Caco-2 (cell line): ENCODE results near the gene ASAP2. TPM values are rescaled to one million over a fixed set of nuclear protein-coding genes. Genes with fewer than 3 reads are reported as not detected.

Source experiments
- BruUV-seq: library from RNA; stranded (reverse); fragments of 400-500 nt; replicated peaks from 2 replicates; lab custom pipeline; 2021; lab: Mats Ljungman, UMichigan
- CTCF ChIA-PET: fragments of 300-600 bp; sonication (Branson Sonifier 250); formaldehyde crosslinking; loops from one replicate; lab custom pipeline; 2022; ENCODE audit warnings: antibody characterized with exemption; lab: Charles Lee
- POLR2A ChIA-PET: fragments of 300-600 bp; sonication (Branson Sonifier 250); formaldehyde crosslinking; loops from one replicate; lab custom pipeline; 2022; ENCODE audit warnings: antibody characterized with exemption; lab: Charles Lee
- DNase-seq, 2 experiments: peaks; one replicate each; pipeline versions ENCODE4 v3.0.0 to v3.0.0-alpha.2; 2020 to 2022
- H3K27me3 ChIP-seq: replicated peaks from 2 replicates; pipeline ENCODE4 v1.6.0; 2011; ENCODE audit warnings: low read length; ENCODE audit not compliant: control insufficient read depth, insufficient read depth
- H3K36me3 ChIP-seq: 2 replicates; pipeline ENCODE4 v1.5.1; 2011; ENCODE audit warnings: low read length; ENCODE audit not compliant: control insufficient read depth, insufficient read depth
- H3K4me1 ChIP-seq: fragments of 250-450 bp; sonication (Bioruptor Pico); 2 replicates; pipeline ENCODE4 v1.5.1; 2020; ENCODE audit warnings: mild to moderate bottlenecking
- H3K4me3 ChIP-seq: 2 replicates; pipeline ENCODE4 v1.5.1; 2011; ENCODE audit warnings: low read depth, mild to moderate bottlenecking, control low read depth, low read length
- H3K9me3 ChIP-seq: fragments of 250-450 bp; sonication (Bioruptor Pico); 2 replicates; pipeline ENCODE4 v1.5.1; 2020; ENCODE audit warnings: mild to moderate bottlenecking, moderate library complexity
- H3K27ac Mint-ChIP-seq: one replicate; pipeline ENCODE4 v1.8.0; 2022; ENCODE audit warnings: mixed read lengths; ENCODE audit not compliant: unreplicated experiment
- H3K27me3 Mint-ChIP-seq: one replicate; pipeline ENCODE4 v1.8.0; 2022; ENCODE audit warnings: mixed read lengths; ENCODE audit not compliant: insufficient read depth, unreplicated experiment
- H3K36me3 Mint-ChIP-seq: one replicate; pipeline ENCODE4 v1.8.0; 2022; ENCODE audit warnings: mild to moderate bottlenecking, mixed read lengths; ENCODE audit not compliant: insufficient read depth, unreplicated experiment
- H3K4me1 Mint-ChIP-seq: one replicate; pipeline ENCODE4 v1.8.0; 2022; ENCODE audit warnings: low read depth, mixed read lengths; ENCODE audit not compliant: unreplicated experiment
- H3K4me3 Mint-ChIP-seq: one replicate; pipeline ENCODE4 v1.8.0; 2022; ENCODE audit warnings: mild to moderate bottlenecking, moderate library complexity, mixed read lengths; ENCODE audit not compliant: unreplicated experiment
- H3K9me3 Mint-ChIP-seq: one replicate; pipeline ENCODE4 v1.8.0; 2022; ENCODE audit warnings: mixed read lengths; ENCODE audit not compliant: unreplicated experiment
- CTCF ChIP-seq, 2 experiments: fragments of 200-600 bp in 1 of 2; IDR thresholded peaks; 1 replicate in 1 of 2; 2 replicates in 1 of 2; pipeline versions ENCODE4 v1.5.1 to v1.8.0; 2011 to 2022; ENCODE audit warnings: antibody characterized with exemption in 1 of 2, control low read depth in 1 of 2, inconsistent platforms in 1 of 2, low read depth in 1 of 2, low read length in 1 of 2, mild to moderate bottlenecking in 1 of 2, moderate library complexity in 1 of 2; ENCODE audit not compliant: insufficient read depth in 1 of 2, severe bottlenecking in 1 of 2, unreplicated experiment in 1 of 2
- intact Hi-C: fragments of 100-400 bp; cut with micrococcal nuclease; formaldehyde crosslinking; loops from one replicate; pipeline ENCODE4 v1.10.0; 2022; ENCODE audit not compliant: unreplicated experiment
- total RNA-seq: library from RNA; stranded (reverse); gene quantifications from 2 replicates; pipeline ENCODE4 v1.2.3, GENCODE V29; 2022

The ASAP2 gene
- total RNA-seq, 1 experiment from 2014 or later, result 25.6 TPM

- no peak overlapping the region for H3K27ac Mint-ChIP-seq
- H3K4me1 Mint-ChIP-seq, result no peaks in the 10 kb centered on the region
- no peak overlapping the region for H3K4me3 Mint-ChIP-seq
- Histone ChIP-seq H3K9me3 (no peaks in the 10 kb centered on the region), H3K27me3 (no peaks in the 10 kb centered on the region), H3K4me3 (no peak overlapping the region), H3K4me1 (no peaks in the 10 kb centered on the region), H3K36me3 (peaks cover 2% of the 10 kb centered on the region)
- TF ChIP-seq CTCF (IDR thresholded peaks at IDR 0.05; ENCODE audit: insufficient read depth in 1 of 2, low read depth in 1 of 2, low read length in 1 of 2, severe bottlenecking in 1 of 2, unreplicated experiment in 1 of 2), result no peak
- peaks cover 45% of the 10 kb centered on the region for H3K36me3 Mint-ChIP-seq
- DNase-seq, result no peak
- no peaks in the 10 kb centered on the region for H3K27me3 Mint-ChIP-seq
- ChIA-PET CTCF (no interaction called here), POLR2A (no interaction called here)
- no peaks in the 10 kb centered on the region for H3K9me3 Mint-ChIP-seq
- no TSS peak for BruUV-seq
- intact Hi-C loops, result no loop called here
Measured at GRCh38 chr2:9354318-9354717, 147.7 kb downstream of the ASAP2 start.

- Mint-ChIP-seq H3K4me3 (no peak overlapping the region), H3K27ac (no peak overlapping the region), H3K9me3 (no peaks in the 10 kb centered on the region), H3K36me3 (peaks cover 38% of the 10 kb centered on the region), H3K27me3 (no peaks in the 10 kb centered on the region), H3K4me1 (no peaks in the 10 kb centered on the region)
- no peak for DNase-seq
- Histone ChIP-seq H3K4me3 (no peak overlapping the region), H3K4me1 (no peaks in the 10 kb centered on the region), H3K9me3 (no peaks in the 10 kb centered on the region), H3K27me3 (no peaks in the 10 kb centered on the region), H3K36me3 (peaks cover 2% of the 10 kb centered on the region)
- no TSS peak for BruUV-seq
- ChIA-PET CTCF (no interaction called here), POLR2A (interaction anchor here (0.7 kb wide), 1 partner anchor 215 kb away, joined by 5 read pairs; no protein-coding TSS in a partner anchor)
- intact Hi-C loops, result no loop called here
- TF ChIP-seq CTCF (IDR thresholded peaks at IDR 0.05; ENCODE audit: insufficient read depth in 1 of 2, low read depth in 1 of 2, low read length in 1 of 2, severe bottlenecking in 1 of 2, unreplicated experiment in 1 of 2), result no peak
Measured at GRCh38 chr2:9355270-9355669, 148.7 kb downstream of the ASAP2 start.

GRCh38 chr2:9355716-9356115 is 149.1 kb downstream of the ASAP2 start:
- no peak for TF ChIP-seq CTCF (IDR thresholded peaks at IDR 0.05; ENCODE audit: insufficient read depth in 1 of 2, low read depth in 1 of 2, low read length in 1 of 2, severe bottlenecking in 1 of 2, unreplicated experiment in 1 of 2)
- H3K4me3 Mint-ChIP-seq, result no peak overlapping the region
- H3K27ac Mint-ChIP-seq, result no peak overlapping the region
- no peak overlapping the region for H3K4me3 ChIP-seq
- H3K9me3 ChIP-seq, result no peaks in the 10 kb centered on the region
- no peaks in the 10 kb centered on the region for H3K27me3 Mint-ChIP-seq
- CTCF ChIA-PET, result no interaction called here
- BruUV-seq, result no TSS peak
- no peaks in the 10 kb centered on the region for H3K4me1 ChIP-seq
- H3K27me3 ChIP-seq, result no peaks in the 10 kb centered on the region
- H3K36me3 Mint-ChIP-seq, result peaks cover 34% of the 10 kb centered on the region
- no peaks in the 10 kb centered on the region for H3K9me3 Mint-ChIP-seq
- H3K4me1 Mint-ChIP-seq, result no peaks in the 10 kb centered on the region
- intact Hi-C loops, result no loop called here
- no peak for DNase-seq
- H3K36me3 ChIP-seq, result peaks cover under 1% of the 10 kb centered on the region
- POLR2A ChIA-PET, result interaction anchor here (0.7 kb wide), 1 partner anchor 216 kb away, joined by 5 read pairs; no protein-coding TSS in a partner anchor
